Endothelial cell of umbilical vein (primary cell): ENCODE data around the gene MIS12. TPM values are rescaled to one million over a fixed set of nuclear protein-coding genes. Genes with fewer than 3 reads are reported as not detected.

Source experiments
- BruUV-seq: library from RNA; stranded (reverse); fragments of 400-500 nt; replicated peaks from 2 replicates; lab custom pipeline; 2021; lab: Mats Ljungman, UMichigan
- CTCF ChIA-PET: fragments of 300-600, 350-600 bp; sonication (Branson Sonifier 250); formaldehyde crosslinking; loops from one replicate; lab custom pipeline; 2021; ENCODE audit warnings: antibody characterized with exemption, inconsistent platforms; lab: Charles Lee
- POLR2A ChIA-PET: fragments of 300-600, 350-600 bp; sonication (Branson Sonifier 250); formaldehyde crosslinking; loops from one replicate; lab custom pipeline; 2021; ENCODE audit warnings: antibody characterized with exemption, inconsistent platforms; lab: Charles Lee
- DNase-seq: peaks from one replicate; pipeline ENCODE4 v3.0.0-alpha.2; 2011; ENCODE audit warnings: low read depth, low spot score
- FAIRE-seq: peaks from 2 replicates; lab custom pipeline; 2011; peaks lifted over from hg19 to GRCh38; lab: Jason Lieb, UNC
- H2AFZ ChIP-seq: 2 replicates; pipeline ENCODE4 v1.6.0; 2012; ENCODE audit warnings: low read depth, low read length, control low read depth, inconsistent platforms
- H3K27ac ChIP-seq: 2 replicates; pipeline ENCODE4 v1.5.1; 2011; ENCODE audit warnings: low read depth, mild to moderate bottlenecking, control low read depth, low read length, moderate library complexity; ENCODE audit not compliant: insufficient read depth
- H3K27me3 ChIP-seq, 2 experiments: 2 replicates each; pipeline versions ENCODE4 v1.6.0 to v1.6.1; 2011; ENCODE audit warnings: low read length in 2 of 2, mixed read lengths in 1 of 2; ENCODE audit not compliant: control insufficient read depth in 2 of 2, insufficient read depth in 2 of 2
- H3K36me3 ChIP-seq, 2 experiments: 2 replicates in 1 of 2; 3 replicates in 1 of 2; pipeline ENCODE4 v1.5.1; 2011; ENCODE audit warnings: low read length in 2 of 2, mild to moderate bottlenecking in 1 of 2, moderate library complexity in 1 of 2; ENCODE audit not compliant: control insufficient read depth in 2 of 2, insufficient read depth in 2 of 2; ENCODE audit errors: extremely low read depth in 1 of 2
- H3K4me1 ChIP-seq: 3 replicates; pipeline ENCODE4 v1.5.1; 2011; ENCODE audit warnings: mild to moderate bottlenecking, low read length; ENCODE audit not compliant: control insufficient read depth, insufficient read depth; ENCODE audit errors: extremely low read depth
- H3K4me2 ChIP-seq: 2 replicates; pipeline ENCODE4 v1.6.1; 2011; ENCODE audit warnings: low read length, control low read depth, mixed read lengths; ENCODE audit not compliant: insufficient read depth
- H3K4me3 ChIP-seq, 3 experiments: fragments of 200-600 bp in 1 of 3; sonication (generic), shearing (Covaris generic) in 1 of 3; replicated peaks in 1 of 3; 2 replicates each; pipeline ENCODE4 v1.5.1; 2011 to 2016; ENCODE audit warnings: control low read depth in 3 of 3, low read length in 3 of 3, mild to moderate bottlenecking in 2 of 3, inconsistent platforms in 1 of 3, low read depth in 1 of 3, moderate library complexity in 1 of 3; ENCODE audit not compliant: insufficient read depth in 1 of 3
- H3K79me2 ChIP-seq: 2 replicates; pipeline ENCODE4 v1.6.0; 2012; ENCODE audit warnings: low read length, inconsistent platforms; ENCODE audit not compliant: control insufficient read depth, insufficient read depth
- H3K9ac ChIP-seq: replicated peaks from 2 replicates; pipeline ENCODE3; 2011; ENCODE audit warnings: low read length, control low read depth; ENCODE audit not compliant: insufficient read depth; ENCODE audit errors: extremely low read depth
- H3K9me1 ChIP-seq: replicated peaks from 3 replicates; pipeline ENCODE4 v1.6.0; 2011; ENCODE audit warnings: mild to moderate bottlenecking, low read length; ENCODE audit not compliant: control insufficient read depth, insufficient read depth; ENCODE audit errors: extremely low read depth
- H3K9me3 ChIP-seq: replicated peaks from 2 replicates; pipeline ENCODE4 v1.5.1; 2012; ENCODE audit warnings: low read length, inconsistent platforms; ENCODE audit not compliant: control insufficient read depth, insufficient read depth
- H4K20me1 ChIP-seq: replicated peaks from 2 replicates; pipeline ENCODE3; 2011; ENCODE audit warnings: mild to moderate bottlenecking, low read length; ENCODE audit not compliant: control insufficient read depth, insufficient read depth; ENCODE audit errors: extremely low read depth
- EZH2 ChIP-seq: IDR thresholded peaks from 2 replicates; pipeline ENCODE4 v1.6.1; 2012; ENCODE audit warnings: borderline replicate concordance, low read depth, mild to moderate bottlenecking, moderate library complexity, low read length, inconsistent platforms; ENCODE audit not compliant: severe bottlenecking
- FOS ChIP-seq: IDR thresholded peaks from 2 replicates; pipeline ENCODE4 v1.6.1; 2011; ENCODE audit warnings: mild to moderate bottlenecking, low read length, moderate library complexity, borderline replicate concordance; ENCODE audit not compliant: insufficient read depth
- GATA2 ChIP-seq: IDR thresholded peaks from 2 replicates; pipeline ENCODE4 v1.7.0; 2011; ENCODE audit warnings: low read depth, mild to moderate bottlenecking, moderate library complexity, mixed read lengths, low read length; ENCODE audit not compliant: insufficient read length, insufficient read depth
- JUN ChIP-seq: IDR thresholded peaks from 2 replicates; pipeline ENCODE4 v1.6.1; 2011; ENCODE audit warnings: borderline replicate concordance, low read depth; ENCODE audit not compliant: insufficient read length, insufficient read depth
- MYC ChIP-seq: IDR thresholded peaks from one replicate; pipeline ENCODE4 v1.6.1; 2011; ENCODE audit warnings: mild to moderate bottlenecking, low read depth, low read length
- POLR2A ChIP-seq: IDR thresholded peaks from 2 replicates; pipeline ENCODE4 v1.6.1; 2012; ENCODE audit warnings: low read depth, mild to moderate bottlenecking, control low read depth, low read length
- POLR2AphosphoS5 ChIP-seq: IDR thresholded peaks from 2 replicates; pipeline ENCODE4 v1.6.1; 2012; ENCODE audit warnings: low read depth, mild to moderate bottlenecking, control low read depth, low read length, moderate library complexity; ENCODE audit not compliant: insufficient read depth
- dilution Hi-C: fragments of 300-500 bp; cut with MboI; formaldehyde crosslinking; loops from one replicate; pipeline ENCODE4 v1.15.0; 2019; ENCODE audit warnings: low sequenced_read_pairs; ENCODE audit not compliant: extremely low pct_ligation_motif_present
- intact Hi-C: fragments of 100-400 bp; cut with micrococcal nuclease; formaldehyde crosslinking; loops from one replicate; pipeline ENCODE4 v1.10.0; 2022
- polyA plus RNA-seq, 4 experiments: library from polyadenylated mRNA; depleted of rRNA in 3 of 4; stranded (reverse) in 3 of 4; unstranded in 1 of 4; fragments of >200 nt; gene quantifications; 2 replicates each; pipeline versions ENCODE4 v1.2.1 to v1.2.3, GENCODE V29; 2011 to 2012; ENCODE audit warnings: missing spikeins in 1 of 4
- total RNA-seq: library from RNA; stranded (reverse); gene quantifications from 2 replicates; pipeline ENCODE4 v1.2.3, GENCODE V29; 2021
- TF ChIP-seq, protein P1 (sequence below), 2 donors: IDR thresholded peaks; 1 replicate in 1 of 2; 2 replicates in 1 of 2; pipeline ENCODE4 v1.5.1; 2011; ENCODE audit warnings: low read length in 2 of 2, mild to moderate bottlenecking in 2 of 2, moderate library complexity in 2 of 2, control low read depth in 1 of 2, inconsistent platforms in 1 of 2, low read depth in 1 of 2; ENCODE audit not compliant: insufficient read depth in 1 of 2; ENCODE audit errors: extremely low read depth in 1 of 2
- TF ChIP-seq, protein P2 (sequence below): IDR thresholded peaks from 2 replicates; pipeline ENCODE4 v1.6.1; 2011; ENCODE audit not compliant: insufficient read depth, insufficient read length

MIS12 gene
- total and polyA plus RNA-seq, 2 donors (not counting 3 experiments of a cell fraction or from before 2014, with no cell fraction given), result 8.3 to 20.1 TPM

DNA sequence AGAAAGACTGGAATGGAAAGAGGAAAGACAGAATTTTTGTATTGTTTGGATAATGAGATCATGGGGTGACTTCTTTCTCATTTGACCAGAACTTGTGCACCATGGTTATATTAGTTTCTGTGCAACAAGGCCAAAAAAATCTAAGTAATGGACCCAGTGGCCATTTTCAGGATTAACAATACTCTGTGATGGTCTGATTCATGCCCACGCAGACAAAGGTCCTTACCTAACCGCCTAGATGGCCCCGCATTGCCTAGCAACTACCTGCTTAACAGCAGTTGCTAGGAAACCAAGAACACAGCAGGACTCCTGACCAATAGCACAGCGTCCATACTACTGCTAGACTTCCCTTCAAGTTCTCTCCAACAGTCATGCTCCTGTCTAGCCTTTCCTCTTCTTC is 22.4 kb downstream of the MIS12 start:
- Histone ChIP-seq H3K4me3 (no peak overlapping the region), H3K4me2 (no peak overlapping the region)
- POLR2A ChIA-PET, result interaction anchor here (0.7 kb wide), 1 partner anchor 18 kb away, joined by 3 read pairs; no protein-coding TSS in a partner anchor

More for the DNA sequence above, 22.4 kb downstream of the MIS12 start:
- Histone ChIP-seq H3K27me3 (no peaks in the 10 kb centered on the region), H3K79me2 (no peaks in the 10 kb centered on the region), H4K20me1 (no peaks in the 10 kb centered on the region), H3K9me3 (no peaks in the 10 kb centered on the region), H3K27ac (no peak overlapping the region), H3K36me3 (peaks cover 0 to 2% of the 10 kb centered on the region in 2 experiments), H3K9me1 (no peaks in the 10 kb centered on the region), H3K9ac (no peak overlapping the region), H3K4me1 (no peaks in the 10 kb centered on the region), H2AFZ (no peak overlapping the region)
- BruUV-seq, result no TSS peak
- FAIRE-seq (no peak), DNase-seq (no peak)
- intact Hi-C loops, result no loop called here
- TF ChIP-seq JUN, result no peak
- TF ChIP-seq POLR2A, result no peak
- no peak for TF ChIP-seq POLR2AphosphoS5
- no peak for TF ChIP-seq EZH2
- TF ChIP-seq, protein P1, sequence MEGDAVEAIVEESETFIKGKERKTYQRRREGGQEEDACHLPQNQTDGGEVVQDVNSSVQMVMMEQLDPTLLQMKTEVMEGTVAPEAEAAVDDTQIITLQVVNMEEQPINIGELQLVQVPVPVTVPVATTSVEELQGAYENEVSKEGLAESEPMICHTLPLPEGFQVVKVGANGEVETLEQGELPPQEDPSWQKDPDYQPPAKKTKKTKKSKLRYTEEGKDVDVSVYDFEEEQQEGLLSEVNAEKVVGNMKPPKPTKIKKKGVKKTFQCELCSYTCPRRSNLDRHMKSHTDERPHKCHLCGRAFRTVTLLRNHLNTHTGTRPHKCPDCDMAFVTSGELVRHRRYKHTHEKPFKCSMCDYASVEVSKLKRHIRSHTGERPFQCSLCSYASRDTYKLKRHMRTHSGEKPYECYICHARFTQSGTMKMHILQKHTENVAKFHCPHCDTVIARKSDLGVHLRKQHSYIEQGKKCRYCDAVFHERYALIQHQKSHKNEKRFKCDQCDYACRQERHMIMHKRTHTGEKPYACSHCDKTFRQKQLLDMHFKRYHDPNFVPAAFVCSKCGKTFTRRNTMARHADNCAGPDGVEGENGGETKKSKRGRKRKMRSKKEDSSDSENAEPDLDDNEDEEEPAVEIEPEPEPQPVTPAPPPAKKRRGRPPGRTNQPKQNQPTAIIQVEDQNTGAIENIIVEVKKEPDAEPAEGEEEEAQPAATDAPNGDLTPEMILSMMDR (IDR thresholded peaks at IDR 0.05; ENCODE audit: extremely low read depth in 1 of 2, insufficient read depth in 1 of 2, low read depth in 1 of 2, low read length in 2 of 2), result no peak
- TF ChIP-seq MYC, result no peak
- TF ChIP-seq, protein P2, sequence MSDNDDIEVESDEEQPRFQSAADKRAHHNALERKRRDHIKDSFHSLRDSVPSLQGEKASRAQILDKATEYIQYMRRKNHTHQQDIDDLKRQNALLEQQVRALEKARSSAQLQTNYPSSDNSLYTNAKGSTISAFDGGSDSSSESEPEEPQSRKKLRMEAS, result no peak
- no peak for TF ChIP-seq GATA2
- TF ChIP-seq FOS, result no peak
- CTCF ChIA-PET, result interaction anchor here (0.9 kb wide), 1 partner anchor 23 kb away, joined by 3 read pairs; the partner anchor contains the start of genes DERL2 and MIS12
- dilution Hi-C loops, result no loop called here
